Stomach (tissue), 4 donors: ENCODE data around the gene MYO3B.

Source experiments
- EP300 ChIP-seq: sonication (generic); formaldehyde crosslinking; IDR thresholded peaks from one replicate; pipeline ENCODE4 v1.6.1; 2017; ENCODE audit warnings: antibody characterized with exemption
- POLR2A ChIP-seq, 4 donors: fragments of 450-650 bp; IDR thresholded peaks; one replicate each; pipeline ENCODE4 v1.6.1; 2016; ENCODE audit warnings: antibody characterized with exemption in 4 of 4, control low read depth in 2 of 4, mild to moderate bottlenecking in 1 of 4, moderate library complexity in 1 of 4
- POLR2AphosphoS5 ChIP-seq, 3 donors: sonication (generic); formaldehyde crosslinking; IDR thresholded peaks; one replicate each; pipeline ENCODE4 v1.6.1; 2016; ENCODE audit warnings: antibody characterized with exemption in 3 of 3
- TF ChIP-seq, protein P1 (sequence below), 7 experiments: fragments of 450-650 bp in 4 of 7; fragments of 200-600 bp in 3 of 7; sonication (generic) in 3 of 7; IDR thresholded peaks; one replicate each; pipeline ENCODE4 v1.5.1; 2016 to 2019; ENCODE audit warnings: antibody characterized with exemption in 7 of 7, control low read depth in 2 of 7, mild to moderate bottlenecking in 1 of 7

DNA sequence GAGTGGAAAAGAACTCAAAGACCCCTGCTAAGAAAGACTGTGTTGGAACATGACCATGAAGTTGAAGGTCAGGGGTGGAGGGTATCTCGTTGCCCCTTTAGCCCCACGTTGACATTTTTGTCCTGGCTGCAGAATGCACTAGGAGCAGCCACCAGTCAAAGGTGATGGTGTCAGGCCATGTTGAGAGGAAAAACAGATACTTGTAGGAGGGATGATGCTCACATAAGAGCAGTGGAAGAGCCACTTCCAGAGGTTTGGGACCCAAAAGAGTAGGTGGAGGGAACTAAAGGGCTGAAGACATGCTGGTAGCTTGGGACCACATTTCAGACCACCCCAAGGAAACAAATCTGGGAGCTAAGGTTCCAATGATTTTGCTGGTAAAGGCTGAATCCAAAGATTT, 159.0 kb downstream of the MYO3B start:
- TF ChIP-seq, protein P1, sequence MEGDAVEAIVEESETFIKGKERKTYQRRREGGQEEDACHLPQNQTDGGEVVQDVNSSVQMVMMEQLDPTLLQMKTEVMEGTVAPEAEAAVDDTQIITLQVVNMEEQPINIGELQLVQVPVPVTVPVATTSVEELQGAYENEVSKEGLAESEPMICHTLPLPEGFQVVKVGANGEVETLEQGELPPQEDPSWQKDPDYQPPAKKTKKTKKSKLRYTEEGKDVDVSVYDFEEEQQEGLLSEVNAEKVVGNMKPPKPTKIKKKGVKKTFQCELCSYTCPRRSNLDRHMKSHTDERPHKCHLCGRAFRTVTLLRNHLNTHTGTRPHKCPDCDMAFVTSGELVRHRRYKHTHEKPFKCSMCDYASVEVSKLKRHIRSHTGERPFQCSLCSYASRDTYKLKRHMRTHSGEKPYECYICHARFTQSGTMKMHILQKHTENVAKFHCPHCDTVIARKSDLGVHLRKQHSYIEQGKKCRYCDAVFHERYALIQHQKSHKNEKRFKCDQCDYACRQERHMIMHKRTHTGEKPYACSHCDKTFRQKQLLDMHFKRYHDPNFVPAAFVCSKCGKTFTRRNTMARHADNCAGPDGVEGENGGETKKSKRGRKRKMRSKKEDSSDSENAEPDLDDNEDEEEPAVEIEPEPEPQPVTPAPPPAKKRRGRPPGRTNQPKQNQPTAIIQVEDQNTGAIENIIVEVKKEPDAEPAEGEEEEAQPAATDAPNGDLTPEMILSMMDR (IDR thresholded peaks at IDR 0.05): no peak
- TF ChIP-seq POLR2AphosphoS5 (IDR thresholded peaks at IDR 0.05) (no peak), POLR2A (IDR thresholded peaks at IDR 0.05) (no peak), EP300 (no peak)
